IPS-11a (cell line): Measurements from ENCODE around the gene BGLAP.

Source experiments
- H3K4me3 ChIP-seq: one replicate; pipeline ENCODE4 v1.5.1; 2013; ENCODE audit warnings: low read depth, low read length, control low read depth

The BGLAP gene

GRCh38 chr1:156286061-156286460 is 44.1 kb downstream of the BGLAP start:
- no peak overlapping the region for H3K4me3 ChIP-seq

GRCh38 chr1:156289857-156290256 is 47.9 kb downstream of the BGLAP start:
- H3K4me3 ChIP-seq, result no peak overlapping the region

- peak overlapping the region; percentile 24 for H3K4me3 ChIP-seq
Observed at GRCh38 chr1:156291226-156292061, 49.5 kb downstream of the BGLAP start.
